Fibroblast of lung (primary cell): Measurements from ENCODE around the gene TMPRSS13. TPM values are rescaled to one million over a fixed set of nuclear protein-coding genes. Genes with fewer than 3 reads are reported as not detected.

Source experiments
- DNase-seq, 2 donors: peaks; one replicate each; pipeline versions ENCODE4 v3.0.0 to v3.0.0-alpha.2; 2010; ENCODE audit warnings: low read depth in 2 of 2
- H2AFZ ChIP-seq: 2 replicates; pipeline ENCODE4 v1.5.1; 2012; ENCODE audit warnings: low read length, control low read depth, inconsistent platforms
- H3K27ac ChIP-seq: 2 replicates; pipeline ENCODE4 v1.5.1; 2011; ENCODE audit warnings: low read length, control low read depth; ENCODE audit not compliant: insufficient read depth
- H3K27me3 ChIP-seq: 2 replicates; pipeline ENCODE4 v1.5.1; 2011; ENCODE audit warnings: mild to moderate bottlenecking, low read length; ENCODE audit not compliant: control insufficient read depth, insufficient read depth
- H3K36me3 ChIP-seq: 2 replicates; pipeline ENCODE4 v1.5.1; 2011; ENCODE audit warnings: low read length; ENCODE audit not compliant: control insufficient read depth, insufficient read depth
- H3K4me1 ChIP-seq: 2 replicates; pipeline ENCODE4 v1.5.1; 2011; ENCODE audit warnings: low read length; ENCODE audit not compliant: control insufficient read depth, insufficient read depth; ENCODE audit errors: extremely low read depth
- H3K4me2 ChIP-seq: 2 replicates; pipeline ENCODE4 v1.5.1; 2011; ENCODE audit warnings: low read length, control low read depth; ENCODE audit not compliant: insufficient read depth; ENCODE audit errors: extremely low read depth
- H3K4me3 ChIP-seq, 4 experiments: fragments of 200-600 bp in 1 of 4; sonication (generic) in 1 of 4; replicated peaks in 1 of 4; 2 replicates each; pipeline ENCODE4 v1.5.1; 2011 to 2016; ENCODE audit warnings: low read length in 4 of 4, low read depth in 3 of 4, mild to moderate bottlenecking in 3 of 4, control low read depth in 2 of 4, inconsistent platforms in 1 of 4, mixed read lengths in 1 of 4; ENCODE audit not compliant: insufficient read depth in 1 of 4; ENCODE audit errors: control extremely low read depth in 1 of 4
- H3K79me2 ChIP-seq: 2 replicates; pipeline ENCODE4 v1.5.1; 2012; ENCODE audit warnings: mild to moderate bottlenecking, low read length, inconsistent platforms; ENCODE audit not compliant: control insufficient read depth, insufficient read depth
- H3K9ac ChIP-seq: 2 replicates; pipeline ENCODE4 v1.5.1; 2011; ENCODE audit warnings: mild to moderate bottlenecking, low read length, control low read depth; ENCODE audit not compliant: insufficient read depth
- H3K9me3 ChIP-seq: 2 replicates; pipeline ENCODE4 v1.5.1; 2012; ENCODE audit warnings: low read depth, low read length; ENCODE audit not compliant: control insufficient read depth, insufficient read depth
- H4K20me1 ChIP-seq: 2 replicates; pipeline ENCODE4 v1.5.1; 2011; ENCODE audit warnings: low read length; ENCODE audit not compliant: control insufficient read depth, insufficient read depth; ENCODE audit errors: extremely low read depth
- EZH2 ChIP-seq: IDR thresholded peaks from 2 replicates; pipeline ENCODE4 v1.5.1; 2012; ENCODE audit warnings: low read length, control low read depth, mild to moderate bottlenecking; ENCODE audit errors: missing control alignments
- polyA plus RNA-seq, 2 donors: library from polyadenylated mRNA; depleted of rRNA in 1 of 2; stranded (reverse) in 1 of 2; unstranded in 1 of 2; fragments of >200 nt; gene quantifications; 2 replicates each; pipeline ENCODE4 v1.2.1, GENCODE V29; 2011 to 2012; ENCODE audit warnings: missing spikeins in 1 of 2
- total RNA-seq: library from RNA; depleted of rRNA; stranded (reverse); fragments of >200 nt; gene quantifications from 2 replicates; pipeline ENCODE4 v1.2.1, GENCODE V29; 2014
- TF ChIP-seq, protein P1 (sequence below), 2 donors: IDR thresholded peaks in 1 of 2; conservative IDR thresholded peaks in 1 of 2; 1 replicate in 1 of 2; 2 replicates in 1 of 2; pipeline ENCODE4 v1.5.1; 2011 to 2012; ENCODE audit warnings: low read length in 2 of 2, control low read depth in 1 of 2, inconsistent platforms in 1 of 2, low read depth in 1 of 2, mild to moderate bottlenecking in 1 of 2

The TMPRSS13 gene
- total and polyA plus RNA-seq, 2 donors (not counting 1 experiment from before 2014, with no cell fraction given) = not detected

DNA sequence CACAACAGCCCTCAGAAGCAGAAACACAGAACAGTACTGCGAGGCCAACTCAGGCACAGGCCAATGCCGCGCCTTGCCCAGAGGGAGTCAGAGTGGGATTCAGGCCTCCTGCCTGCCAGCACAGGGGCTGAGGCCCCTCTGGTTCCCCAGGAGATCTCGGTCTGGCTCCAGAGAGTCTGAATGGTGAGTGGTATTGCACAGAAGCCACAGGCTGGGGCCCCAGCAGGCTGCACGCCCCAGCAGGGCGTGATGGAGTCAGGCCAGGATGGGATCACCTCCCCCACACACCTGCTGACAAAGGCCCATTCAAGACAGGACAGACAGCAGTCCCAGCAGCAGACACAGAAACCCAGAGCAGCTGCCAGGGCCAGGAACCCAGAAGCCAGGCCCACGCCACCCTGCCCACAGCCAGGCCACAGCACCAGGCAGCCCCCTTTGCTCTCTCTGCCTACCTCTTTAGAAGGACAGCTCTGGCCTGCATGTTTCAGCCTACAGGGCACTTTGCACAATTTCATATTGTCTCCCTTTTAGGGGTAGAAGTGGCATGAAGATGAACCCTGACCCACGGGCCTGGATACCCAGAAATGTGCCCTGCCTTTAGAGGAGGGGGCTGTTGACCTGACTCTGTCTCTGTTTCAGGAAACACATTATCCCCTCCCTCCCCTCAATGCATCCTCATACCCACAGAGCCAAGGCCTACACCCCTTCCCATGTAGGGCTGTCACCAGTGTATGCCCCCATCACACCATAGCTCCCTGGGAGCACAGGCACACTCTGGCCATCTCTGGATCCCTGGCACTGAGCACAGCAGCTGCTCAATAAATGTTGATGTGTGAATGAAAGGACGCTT is 58.9 kb downstream of the TMPRSS13 start:
- H4K20me1 ChIP-seq = no peaks in the 10 kb centered on the region
- no peaks in the 10 kb centered on the region for H3K4me1 ChIP-seq
- peaks cover 13% of the 10 kb centered on the region for H3K27me3 ChIP-seq
- no peak overlapping the region for H2AFZ ChIP-seq
- TF ChIP-seq, protein P1, sequence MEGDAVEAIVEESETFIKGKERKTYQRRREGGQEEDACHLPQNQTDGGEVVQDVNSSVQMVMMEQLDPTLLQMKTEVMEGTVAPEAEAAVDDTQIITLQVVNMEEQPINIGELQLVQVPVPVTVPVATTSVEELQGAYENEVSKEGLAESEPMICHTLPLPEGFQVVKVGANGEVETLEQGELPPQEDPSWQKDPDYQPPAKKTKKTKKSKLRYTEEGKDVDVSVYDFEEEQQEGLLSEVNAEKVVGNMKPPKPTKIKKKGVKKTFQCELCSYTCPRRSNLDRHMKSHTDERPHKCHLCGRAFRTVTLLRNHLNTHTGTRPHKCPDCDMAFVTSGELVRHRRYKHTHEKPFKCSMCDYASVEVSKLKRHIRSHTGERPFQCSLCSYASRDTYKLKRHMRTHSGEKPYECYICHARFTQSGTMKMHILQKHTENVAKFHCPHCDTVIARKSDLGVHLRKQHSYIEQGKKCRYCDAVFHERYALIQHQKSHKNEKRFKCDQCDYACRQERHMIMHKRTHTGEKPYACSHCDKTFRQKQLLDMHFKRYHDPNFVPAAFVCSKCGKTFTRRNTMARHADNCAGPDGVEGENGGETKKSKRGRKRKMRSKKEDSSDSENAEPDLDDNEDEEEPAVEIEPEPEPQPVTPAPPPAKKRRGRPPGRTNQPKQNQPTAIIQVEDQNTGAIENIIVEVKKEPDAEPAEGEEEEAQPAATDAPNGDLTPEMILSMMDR (conservative IDR thresholded peaks at IDR 0.05 in 1 of 2, IDR thresholded peaks at IDR 0.05 in 1 of 2; ENCODE audit: low read depth in 1 of 2, low read length in 2 of 2) = no peak
- no peak overlapping the region for H3K4me3 ChIP-seq
- H3K4me2 ChIP-seq = no peak overlapping the region
- no peak overlapping the region for H3K9ac ChIP-seq
- no peak for DNase-seq
- H3K79me2 ChIP-seq = no peaks in the 10 kb centered on the region
- H3K9me3 ChIP-seq = no peaks in the 10 kb centered on the region
- no peaks in the 10 kb centered on the region for H3K36me3 ChIP-seq
- H3K27ac ChIP-seq = no peak overlapping the region

DNA sequence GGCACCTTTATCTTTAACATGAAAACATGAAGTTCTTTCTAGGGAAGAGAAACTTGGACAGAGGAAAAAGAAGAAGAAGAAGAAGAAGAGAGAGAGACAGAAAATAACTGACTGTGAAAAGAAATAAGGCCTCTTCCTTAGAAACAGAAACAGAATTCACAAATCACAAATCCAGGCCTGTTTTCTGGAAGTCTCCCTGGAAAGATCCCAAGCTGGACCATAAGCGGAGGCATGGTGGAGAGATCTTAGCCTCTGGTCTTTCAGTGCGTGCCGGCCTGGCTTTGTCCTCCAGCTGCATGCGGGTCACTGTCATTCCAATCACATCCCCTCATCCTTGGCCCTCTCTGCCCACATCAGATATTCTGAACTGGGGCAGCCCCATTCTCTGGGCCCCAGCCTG is 59.6 kb downstream of the TMPRSS13 start:
- H3K27me3 ChIP-seq = peaks cover 7% of the 10 kb centered on the region
- no peaks in the 10 kb centered on the region for H3K36me3 ChIP-seq
- H3K9me3 ChIP-seq = no peaks in the 10 kb centered on the region
- no peak overlapping the region for H2AFZ ChIP-seq
- H3K4me1 ChIP-seq = no peaks in the 10 kb centered on the region
- H4K20me1 ChIP-seq = no peaks in the 10 kb centered on the region
- H3K27ac ChIP-seq = no peak overlapping the region
- no peak overlapping the region for H3K9ac ChIP-seq
- no peak overlapping the region for H3K4me2 ChIP-seq
- no peak overlapping the region for H3K4me3 ChIP-seq
- TF ChIP-seq, protein P1 (conservative IDR thresholded peaks at IDR 0.05 in 1 of 2, IDR thresholded peaks at IDR 0.05 in 1 of 2; ENCODE audit: low read depth in 1 of 2, low read length in 2 of 2) = no peak
- no peak for TF ChIP-seq EZH2
- no peak for DNase-seq
- H3K79me2 ChIP-seq = no peaks in the 10 kb centered on the region

DNA sequence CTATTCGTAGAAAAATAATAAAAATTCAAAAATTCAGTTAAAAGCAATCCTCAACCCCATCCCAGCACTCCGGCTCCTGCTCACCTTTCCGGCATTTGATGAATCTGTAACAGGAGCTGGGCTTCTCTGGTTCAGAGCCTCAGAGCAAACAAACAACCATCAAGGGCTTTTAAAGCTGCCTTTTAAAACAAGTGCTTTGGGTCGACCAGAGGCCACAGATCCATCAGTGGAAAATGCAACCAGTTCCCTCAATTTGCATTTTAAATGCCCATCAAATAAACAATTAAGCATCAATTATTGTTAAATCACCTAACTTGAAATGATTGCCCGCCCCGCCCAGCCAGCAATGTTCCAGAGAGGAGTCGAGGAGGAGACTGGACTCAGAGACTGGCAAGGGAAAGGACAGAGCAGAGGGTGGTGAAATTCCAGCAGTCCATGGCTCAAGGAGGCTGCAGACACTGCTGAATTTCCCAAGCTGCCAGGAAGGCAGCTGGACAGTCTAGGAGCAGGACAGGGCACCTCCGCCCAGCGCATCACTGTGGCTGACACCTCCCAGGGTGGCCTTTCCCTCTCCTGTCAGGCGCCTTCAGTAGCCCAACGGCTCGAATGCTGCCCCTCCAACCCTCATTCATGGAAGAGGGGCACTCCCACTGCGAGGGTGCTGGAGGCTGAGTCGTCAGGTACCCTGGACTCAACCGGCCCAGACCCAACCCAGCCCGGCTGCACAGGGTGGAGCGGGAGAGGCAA is 60.2 kb downstream of the TMPRSS13 start:
- no peak for TF ChIP-seq EZH2
- TF ChIP-seq, protein P1 (conservative IDR thresholded peaks at IDR 0.05 in 1 of 2, IDR thresholded peaks at IDR 0.05 in 1 of 2; ENCODE audit: low read depth in 1 of 2, low read length in 2 of 2) = no peak
- Histone ChIP-seq H3K4me3 (no peak overlapping the region), H2AFZ (no peak overlapping the region), H4K20me1 (no peaks in the 10 kb centered on the region), H3K36me3 (no peaks in the 10 kb centered on the region), H3K4me1 (no peaks in the 10 kb centered on the region), H3K27ac (no peak overlapping the region), H3K27me3 (peaks cover 7% of the 10 kb centered on the region), H3K4me2 (no peak overlapping the region), H3K9me3 (no peaks in the 10 kb centered on the region), H3K79me2 (no peaks in the 10 kb centered on the region), H3K9ac (no peak overlapping the region)
- no peak for DNase-seq
